GM21390 (cell line): ENCODE data around the gene NAGK.
A peak's percentile ranks its signal among the peaks of the same experiment; 100 is the strongest.
"Not testable (repeated sequence)": the region's sequence is repeated elsewhere in the genome, so short reads cannot be mapped to it uniquely, and the experiment has no call there.

Source experiments
- ATAC-seq: cut with Tn5 transposase; IDR thresholded peaks from one replicate; pipeline ENCODE4 v1.9.1; 2021; ENCODE audit not compliant: unreplicated experiment

Gene NAGK

GRCh38 chr2:71068218-71069035 is at the start of gene NAGK:
NAGK (plus strand) TSS chr2:71068648; CDS start chr2:71068684, 36 bp downstream.
- ATAC-seq, result peak; percentile 53

GRCh38 chr2:71019989-71020388 is 48.5 kb upstream of the NAGK start:
- ATAC-seq, result not testable (repeated sequence)

GRCh38 chr2:71021394-71021793 is 47.1 kb upstream of the NAGK start:
- ATAC-seq, result not testable (repeated sequence)

- ATAC-seq, result not testable (repeated sequence)
Observed at GRCh38 chr2:71023553-71024243, 44.8 kb upstream of the NAGK start.

- not testable (repeated sequence) for ATAC-seq
Observed at GRCh38 chr2:71036296-71036695, 32.2 kb upstream of the NAGK start.

- ATAC-seq, result no peak
Observed at GRCh38 chr2:71042287-71042686, 26.2 kb upstream of the NAGK start.

GRCh38 chr2:71043531-71044407 is 24.7 kb upstream of the NAGK start:
- no peak for ATAC-seq

GRCh38 chr2:71045151-71045550 is 23.3 kb upstream of the NAGK start:
- no peak for ATAC-seq

GRCh38 chr2:71045865-71046548 is 22.4 kb upstream of the NAGK start:
- ATAC-seq, result no peak

- no peak for ATAC-seq
Observed at GRCh38 chr2:71048096-71048495, 20.4 kb upstream of the NAGK start.

- ATAC-seq, result not testable (repeated sequence)
Observed at GRCh38 chr2:71049704-71050360, 18.6 kb upstream of the NAGK start.

GRCh38 chr2:71055206-71055740 is 13.2 kb upstream of the NAGK start:
- ATAC-seq, result not testable (repeated sequence)

GRCh38 chr2:71060211-71060610 is 8.2 kb upstream of the NAGK start:
- ATAC-seq, result no peak

- no peak for ATAC-seq
Observed at GRCh38 chr2:71060871-71061270, 7.6 kb upstream of the NAGK start.

- no peak for ATAC-seq
Observed at GRCh38 chr2:71063216-71063615, 5.2 kb upstream of the NAGK start.

GRCh38 chr2:71064110-71064611 is 4.3 kb upstream of the NAGK start:
- ATAC-seq, result no peak

- ATAC-seq, result peak; percentile 26
Observed at GRCh38 chr2:71064754-71065621, 3.5 kb upstream of the NAGK start.

- no peak for ATAC-seq
Observed at GRCh38 chr2:71066856-71067255, 1.6 kb upstream of the NAGK start.
